Vagina (tissue), 2 donors: ENCODE measurements around the gene TESMIN. TPM values are rescaled to one million over a fixed set of nuclear protein-coding genes. Genes with fewer than 3 reads are reported as not detected.

ENCODE experiments used
- DNase-seq, 2 donors: peaks; one replicate each; pipeline ENCODE4 v3.0.0-alpha.2; 2017; ENCODE audit errors: extremely low spot score in 2 of 2
- H3K27ac ChIP-seq: fragments of 200-600 bp; sonication (generic); one replicate; pipeline ENCODE4 v1.5.1; 2019
- H3K27me3 ChIP-seq: fragments of 200-600 bp; sonication (generic); one replicate; pipeline ENCODE4 v1.5.1; 2019
- H3K36me3 ChIP-seq, 2 donors: fragments of 200-600 bp; sonication (generic); one replicate each; pipeline ENCODE4 v1.5.1; 2017 to 2019
- H3K4me1 ChIP-seq: fragments of 200-600 bp; sonication (generic); one replicate; pipeline ENCODE4 v1.5.1; 2019
- H3K4me3 ChIP-seq, 2 donors: fragments of 200-600 bp; sonication (generic); 1 replicate in 1 of 2; 2 replicates in 1 of 2; pipeline ENCODE4 v1.5.1; 2016 to 2019
- H3K9me3 ChIP-seq: fragments of 200-600 bp; sonication (generic); one replicate; pipeline ENCODE4 v1.5.1; 2019
- POLR2A ChIP-seq, 2 donors: fragments of 450-650 bp; IDR thresholded peaks; one replicate each; pipeline ENCODE4 v1.6.1; 2017; ENCODE audit warnings: antibody characterized with exemption in 2 of 2, mild to moderate bottlenecking in 2 of 2, moderate library complexity in 2 of 2
- POLR2AphosphoS5 ChIP-seq, 2 donors: sonication (generic); formaldehyde crosslinking; IDR thresholded peaks; one replicate each; pipeline ENCODE4 v1.9.0; 2017; ENCODE audit warnings: antibody characterized with exemption in 2 of 2, mild to moderate bottlenecking in 2 of 2, low read depth in 1 of 2; ENCODE audit not compliant: insufficient read depth in 1 of 2
- intact Hi-C: fragments of 100-400 bp; cut with DNase I; formaldehyde crosslinking; loops from one replicate; pipeline ENCODE4 v1.15.1; 2023
- total RNA-seq: library from RNA; depleted of rRNA; stranded (reverse); fragments of >200 nt; gene quantifications from one replicate; pipeline ENCODE4 v1.2.3, GENCODE V29; 2016
- TF ChIP-seq, protein P1 (sequence below), 3 experiments: fragments of 450-650 bp in 2 of 3; fragments of 200-600 bp in 1 of 3; sonication (generic) in 1 of 3; IDR thresholded peaks; one replicate each; pipeline ENCODE4 v1.5.1; 2017 to 2019; ENCODE audit warnings: antibody characterized with exemption in 3 of 3, mild to moderate bottlenecking in 2 of 3, moderate library complexity in 2 of 3

TESMIN gene
- total RNA-seq = 8.3 TPM

- TF ChIP-seq, protein P1, sequence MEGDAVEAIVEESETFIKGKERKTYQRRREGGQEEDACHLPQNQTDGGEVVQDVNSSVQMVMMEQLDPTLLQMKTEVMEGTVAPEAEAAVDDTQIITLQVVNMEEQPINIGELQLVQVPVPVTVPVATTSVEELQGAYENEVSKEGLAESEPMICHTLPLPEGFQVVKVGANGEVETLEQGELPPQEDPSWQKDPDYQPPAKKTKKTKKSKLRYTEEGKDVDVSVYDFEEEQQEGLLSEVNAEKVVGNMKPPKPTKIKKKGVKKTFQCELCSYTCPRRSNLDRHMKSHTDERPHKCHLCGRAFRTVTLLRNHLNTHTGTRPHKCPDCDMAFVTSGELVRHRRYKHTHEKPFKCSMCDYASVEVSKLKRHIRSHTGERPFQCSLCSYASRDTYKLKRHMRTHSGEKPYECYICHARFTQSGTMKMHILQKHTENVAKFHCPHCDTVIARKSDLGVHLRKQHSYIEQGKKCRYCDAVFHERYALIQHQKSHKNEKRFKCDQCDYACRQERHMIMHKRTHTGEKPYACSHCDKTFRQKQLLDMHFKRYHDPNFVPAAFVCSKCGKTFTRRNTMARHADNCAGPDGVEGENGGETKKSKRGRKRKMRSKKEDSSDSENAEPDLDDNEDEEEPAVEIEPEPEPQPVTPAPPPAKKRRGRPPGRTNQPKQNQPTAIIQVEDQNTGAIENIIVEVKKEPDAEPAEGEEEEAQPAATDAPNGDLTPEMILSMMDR (IDR thresholded peaks at IDR 0.05) = no peak
- TF ChIP-seq POLR2AphosphoS5 (IDR thresholded peaks at IDR 0.05; ENCODE audit: insufficient read depth in 1 of 2, low read depth in 1 of 2) = no peak
- no peak for TF ChIP-seq POLR2A (IDR thresholded peaks at IDR 0.05)
- H3K9me3 ChIP-seq = no peaks in the 10 kb centered on the region
- H3K36me3 ChIP-seq = peaks cover 0 to 5% of the 10 kb centered on the region in 2 donors
- no peak within 1 kb of the TSS for H3K27ac ChIP-seq
- H3K27me3 ChIP-seq = no peaks in the 10 kb centered on the region
- intact Hi-C loops = no loop called here
- DNase-seq = no peak
- H3K4me3 ChIP-seq = peak within 1 kb of the TSS; percentile 42 to 51
- peaks cover 12% of the 10 kb centered on the region for H3K4me1 ChIP-seq
Observed at GRCh38 chr11:68751331-68751856, at the start of gene TESMIN. Gene TESMIN (minus strand): TSS chr11:68751520. CDS start chr11:68750660, 860 bp downstream.

- DNase-seq = no peak
- no peak overlapping the region for H3K4me3 ChIP-seq
- H3K4me1 ChIP-seq = no peaks in the 10 kb centered on the region
- peaks cover 0 to 66% of the 10 kb centered on the region in 2 donors for H3K36me3 ChIP-seq
- intact Hi-C loops = no loop called here
- H3K9me3 ChIP-seq = no peaks in the 10 kb centered on the region
- H3K27me3 ChIP-seq = no peaks in the 10 kb centered on the region
- no peak overlapping the region for H3K27ac ChIP-seq
- TF ChIP-seq, protein P1 (IDR thresholded peaks at IDR 0.05) = peak in 1 of 3 experiments; percentile 33
- TF ChIP-seq POLR2AphosphoS5 (IDR thresholded peaks at IDR 0.05; ENCODE audit: insufficient read depth in 1 of 2, low read depth in 1 of 2) (no peak), POLR2A (IDR thresholded peaks at IDR 0.05) (no peak)
Observed at GRCh38 chr11:68798221-68798813, 47.0 kb upstream of the TESMIN start.

DNA sequence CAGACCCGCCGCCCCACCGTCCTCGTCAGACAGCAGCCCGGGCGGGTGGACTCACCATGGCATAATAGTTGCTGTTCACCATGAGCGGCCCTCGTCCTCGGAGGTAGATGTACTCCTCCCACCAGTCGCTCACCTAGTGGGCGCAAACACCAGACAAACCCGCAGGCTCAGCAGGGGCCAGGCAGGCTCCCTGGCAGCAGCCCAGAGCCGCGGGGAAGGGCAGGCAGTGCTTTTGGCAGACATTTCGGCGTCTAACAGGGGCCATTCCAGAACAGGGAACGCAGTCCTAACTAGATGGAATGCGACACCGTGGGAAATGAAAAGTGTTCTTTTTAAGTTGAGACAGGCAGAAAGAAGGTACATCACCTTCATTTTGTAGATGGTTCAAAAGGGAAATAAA is 45.5 kb upstream of the TESMIN start:
- no peak for DNase-seq
- intact Hi-C loops = no loop called here
- TF ChIP-seq, protein P1 (IDR thresholded peaks at IDR 0.05) = no peak
- TF ChIP-seq POLR2AphosphoS5 (IDR thresholded peaks at IDR 0.05; ENCODE audit: insufficient read depth in 1 of 2, low read depth in 1 of 2) = no peak
- no peak for TF ChIP-seq POLR2A (IDR thresholded peaks at IDR 0.05)
- Histone ChIP-seq H3K27ac (no peak overlapping the region), H3K36me3 (peaks cover 0 to 73% of the 10 kb centered on the region in 2 donors), H3K4me1 (no peaks in the 10 kb centered on the region), H3K4me3 (no peak overlapping the region), H3K9me3 (no peaks in the 10 kb centered on the region), H3K27me3 (no peaks in the 10 kb centered on the region)

GRCh38 chr11:68792400-68792966 is 41.2 kb upstream of the TESMIN start:
- TF ChIP-seq, protein P1 (IDR thresholded peaks at IDR 0.05) = no peak
- TF ChIP-seq POLR2A (IDR thresholded peaks at IDR 0.05) = no peak
- TF ChIP-seq POLR2AphosphoS5 (IDR thresholded peaks at IDR 0.05; ENCODE audit: insufficient read depth in 1 of 2, low read depth in 1 of 2) = no peak
- no peak for DNase-seq
- no peaks in the 10 kb centered on the region for H3K9me3 ChIP-seq
- no peak overlapping the region for H3K27ac ChIP-seq
- H3K27me3 ChIP-seq = no peaks in the 10 kb centered on the region
- H3K4me1 ChIP-seq = no peaks in the 10 kb centered on the region
- H3K36me3 ChIP-seq = peaks cover 0 to 59% of the 10 kb centered on the region in 2 donors
- intact Hi-C loops = no loop called here
- H3K4me3 ChIP-seq = no peak overlapping the region

DNA sequence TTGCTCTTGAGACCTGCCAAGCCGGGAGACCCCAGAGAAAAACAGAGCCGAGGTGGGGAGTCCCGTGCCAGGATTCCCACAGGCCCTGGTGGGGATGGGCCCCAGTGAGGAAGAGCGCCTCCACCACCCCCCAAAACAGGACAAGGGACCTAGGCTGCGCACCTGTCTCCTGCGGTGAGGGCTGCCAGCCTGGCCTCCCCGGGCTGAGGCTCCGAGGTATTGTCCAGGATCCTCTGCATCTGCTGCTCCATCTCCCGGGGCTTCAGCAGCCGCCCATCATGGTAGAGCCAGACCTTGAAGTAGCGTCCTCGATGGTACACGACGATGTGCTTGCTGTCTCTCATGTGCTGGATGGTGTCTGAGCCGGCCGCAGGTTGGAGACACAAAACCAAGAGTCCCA is 33.3 kb upstream of the TESMIN start:
- Histone ChIP-seq H3K27me3 (no peaks in the 10 kb centered on the region), H3K4me1 (no peaks in the 10 kb centered on the region), H3K36me3 (peaks cover 0 to 56% of the 10 kb centered on the region in 2 donors), H3K27ac (no peak overlapping the region), H3K9me3 (no peaks in the 10 kb centered on the region), H3K4me3 (no peak overlapping the region)
- intact Hi-C loops = no loop called here
- no peak for TF ChIP-seq POLR2AphosphoS5 (IDR thresholded peaks at IDR 0.05; ENCODE audit: insufficient read depth in 1 of 2, low read depth in 1 of 2)
- no peak for TF ChIP-seq POLR2A (IDR thresholded peaks at IDR 0.05)
- TF ChIP-seq, protein P1 (IDR thresholded peaks at IDR 0.05) = no peak
- DNase-seq = no peak
